GM21619 (cell line): Measurements from ENCODE around the gene RBM14.
"Not testable (repeated sequence)": the region's sequence is repeated elsewhere in the genome, so short reads cannot be mapped to it uniquely, and the experiment has no call there.

Experiments
- ATAC-seq: cut with Tn5 transposase; IDR thresholded peaks from one replicate; pipeline ENCODE4 v1.9.1; 2021; ENCODE audit not compliant: unreplicated experiment

RBM14 gene

DNA sequence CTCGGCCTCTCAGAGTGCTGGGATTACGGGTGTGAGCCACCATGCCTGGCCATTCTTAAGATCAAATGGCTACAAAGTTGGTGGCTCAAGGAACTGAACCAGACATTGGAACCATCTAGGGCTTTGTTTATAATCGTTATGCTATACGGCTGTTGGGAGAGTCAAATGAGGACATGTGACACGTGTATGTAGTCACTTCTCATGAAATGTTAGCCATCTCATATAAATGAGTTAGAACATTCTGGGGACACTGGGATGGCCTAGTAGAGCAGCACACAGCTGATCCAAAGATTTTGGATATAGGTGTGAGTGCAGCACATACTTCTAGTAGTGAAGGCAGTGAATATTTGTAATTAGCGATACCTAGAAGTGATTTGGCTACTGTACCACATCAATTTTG, 15.5 kb downstream of the RBM14 start:
- no peak for ATAC-seq

DNA sequence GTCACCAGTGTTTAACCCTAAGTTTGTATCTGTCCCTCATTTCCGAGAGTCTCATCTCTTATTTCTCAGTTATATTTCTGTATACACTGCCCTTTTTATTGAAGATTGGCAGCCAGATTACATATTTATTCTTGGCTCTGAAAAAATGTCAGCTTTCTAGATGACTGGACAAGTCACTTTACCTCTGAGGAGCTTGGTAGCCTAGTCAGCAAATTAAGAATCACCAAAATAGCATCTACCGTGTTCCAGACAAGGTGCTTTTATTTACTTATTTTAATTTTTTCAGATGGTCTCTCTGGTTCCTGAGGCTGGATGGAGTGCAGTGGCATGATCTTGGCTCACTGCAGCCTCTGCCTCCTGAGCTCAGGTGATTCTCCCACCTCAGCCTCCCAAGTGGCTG, 16.5 kb downstream of the RBM14 start:
- no peak for ATAC-seq

DNA sequence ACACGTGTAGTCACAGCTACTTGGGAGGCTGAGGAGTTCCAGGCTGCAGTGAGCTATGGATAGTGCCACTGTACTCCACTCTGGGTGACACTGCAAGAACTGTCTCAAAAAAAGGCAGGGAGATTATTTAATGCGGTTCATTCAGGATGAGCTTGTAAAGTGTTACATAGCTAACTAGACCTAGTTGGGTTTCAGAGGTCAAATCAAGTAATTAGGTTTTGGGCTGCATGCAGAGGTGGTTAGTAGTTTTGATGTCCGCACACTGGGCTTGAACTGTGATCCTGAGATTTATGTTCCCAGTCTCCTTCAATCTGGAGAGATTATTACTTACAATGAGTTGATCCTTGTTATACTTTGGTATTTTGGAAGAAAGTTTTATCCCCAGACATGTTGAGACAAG, 20.0 kb downstream of the RBM14 start:
- no peak for ATAC-seq

DNA sequence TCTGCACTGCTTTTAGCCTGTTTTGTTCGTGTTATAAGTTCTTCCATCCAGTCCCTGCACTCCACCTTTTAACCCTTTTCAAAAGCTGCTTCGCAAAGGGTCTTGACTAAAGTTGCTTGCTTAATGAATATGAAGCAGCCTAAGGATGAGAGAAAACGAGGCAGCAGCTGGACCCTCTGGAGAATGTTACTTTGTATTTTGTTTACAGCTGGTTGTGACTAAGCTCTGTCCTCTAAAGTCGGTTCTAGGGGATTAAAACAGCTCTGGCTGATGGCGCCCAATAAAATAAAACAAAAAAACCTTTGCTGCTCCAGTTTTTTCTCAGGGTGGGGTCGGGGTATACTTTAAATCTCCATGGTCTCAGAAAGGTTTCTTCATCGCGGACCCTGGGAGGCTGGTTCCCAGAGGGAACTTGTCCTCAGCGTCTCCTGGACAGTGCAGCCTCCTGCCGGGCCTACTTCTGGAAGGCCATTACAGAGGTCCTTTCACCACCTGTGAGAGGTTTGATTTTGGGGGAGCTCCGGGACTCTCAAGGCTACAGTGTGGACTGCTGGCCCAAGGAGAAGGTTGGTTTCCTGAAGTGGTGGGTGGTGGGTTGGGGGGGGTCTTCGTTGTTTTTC, 21.2 kb downstream of the RBM14 start:
- ATAC-seq: no peak

DNA sequence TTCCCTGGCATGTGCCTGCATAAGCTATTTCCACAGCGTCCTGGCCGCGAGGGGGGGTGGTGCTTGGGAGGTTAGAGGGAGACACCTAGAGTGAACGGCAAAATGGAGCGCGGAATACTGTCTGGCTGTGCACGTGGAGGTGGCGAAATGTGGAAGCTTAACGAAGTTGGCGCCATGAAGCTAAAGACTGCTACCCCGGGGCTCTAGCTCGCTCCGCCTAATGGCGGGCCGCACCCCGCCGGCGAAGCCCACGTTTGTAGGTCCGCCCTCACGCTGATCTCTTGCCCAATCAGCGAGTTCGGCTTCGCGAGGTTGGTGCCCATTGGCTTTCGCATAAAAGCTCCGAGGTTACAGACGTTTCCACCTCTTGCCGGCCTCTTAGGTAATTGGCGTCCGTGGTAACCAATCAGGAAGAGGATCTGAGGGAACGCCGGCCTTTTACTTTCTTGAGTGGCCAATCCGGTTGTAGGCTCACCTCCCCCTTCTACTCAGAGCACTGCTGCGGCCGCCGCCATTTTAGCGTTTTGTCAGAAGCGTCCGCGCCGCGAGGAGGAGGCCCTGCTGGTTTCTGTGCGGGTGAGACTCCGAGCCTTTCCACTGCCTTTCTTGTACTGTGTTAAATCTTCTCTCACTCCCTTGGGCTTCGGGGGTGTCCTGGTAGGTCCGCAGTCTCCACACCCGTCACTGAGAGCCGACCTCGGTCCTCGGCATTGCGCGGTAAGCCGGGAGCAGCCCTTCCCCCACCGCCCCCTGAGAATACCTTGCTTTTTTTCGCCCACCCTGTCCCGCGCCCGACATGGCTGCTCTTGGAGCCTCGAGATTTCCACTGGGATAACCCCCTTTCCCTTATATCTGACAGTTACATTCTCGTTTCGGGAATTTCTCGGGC, 22.0 kb downstream of the RBM14 start, which contains the start of gene RBM4:
TSS of gene RBM4 (plus strand) at position 527 of the 889 bp plus-strand sequence. CDS start 1,009 bp downstream, outside the sequence.
- peak; percentile 91 for ATAC-seq

DNA sequence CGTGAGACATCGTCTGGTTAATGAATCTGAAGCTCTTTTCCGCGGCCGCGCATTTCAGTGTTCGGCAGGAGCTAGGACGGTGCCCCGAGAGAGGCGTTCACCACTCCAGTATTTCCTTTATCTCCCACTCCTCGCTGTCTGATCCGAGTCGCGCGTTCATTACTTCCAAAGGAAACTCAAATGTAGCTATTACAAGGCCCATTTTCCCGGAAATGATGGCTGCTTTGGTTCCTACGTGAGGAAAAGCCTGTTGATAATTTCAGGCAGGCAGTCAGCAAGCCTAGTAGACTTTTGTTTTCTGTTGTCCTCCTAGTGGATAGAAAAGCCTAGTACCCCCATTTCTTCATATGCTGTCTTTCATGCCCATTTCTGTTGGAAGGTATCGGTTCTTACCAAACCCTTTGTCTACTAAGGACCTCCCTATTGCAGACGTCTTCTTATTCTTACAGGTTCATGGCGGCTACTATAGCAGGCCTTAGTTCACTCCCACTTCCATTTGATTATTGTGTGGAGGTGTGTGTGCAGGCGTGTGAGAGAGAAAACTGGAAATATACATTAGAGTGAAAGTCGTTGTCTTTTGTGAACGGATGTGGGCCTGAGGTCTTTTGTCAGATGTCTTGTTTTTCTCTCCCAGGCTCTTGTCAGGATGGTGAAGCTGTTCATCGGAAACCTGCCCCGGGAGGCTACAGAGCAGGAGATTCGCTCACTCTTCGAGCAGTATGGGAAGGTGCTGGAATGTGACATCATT, 22.8 kb downstream of the RBM14 start:
- ATAC-seq: no peak

DNA sequence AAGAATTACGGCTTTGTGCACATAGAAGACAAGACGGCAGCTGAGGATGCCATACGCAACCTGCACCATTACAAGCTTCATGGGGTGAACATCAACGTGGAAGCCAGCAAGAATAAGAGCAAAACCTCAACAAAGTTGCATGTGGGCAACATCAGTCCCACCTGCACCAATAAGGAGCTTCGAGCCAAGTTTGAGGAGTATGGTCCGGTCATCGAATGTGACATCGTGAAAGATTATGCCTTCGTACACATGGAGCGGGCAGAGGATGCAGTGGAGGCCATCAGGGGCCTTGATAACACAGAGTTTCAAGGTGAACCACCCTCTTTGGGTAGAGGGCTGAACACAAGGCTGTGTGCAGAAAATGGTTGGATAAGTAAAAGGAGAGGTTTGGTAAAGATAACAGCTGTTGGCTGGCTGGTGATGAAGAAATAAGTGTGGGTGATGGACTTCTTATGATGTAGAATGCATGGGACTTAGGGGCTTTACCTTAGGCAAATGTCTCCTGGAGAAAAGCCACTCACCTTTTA, 23.4 kb downstream of the RBM14 start:
- not testable (repeated sequence) for ATAC-seq

DNA sequence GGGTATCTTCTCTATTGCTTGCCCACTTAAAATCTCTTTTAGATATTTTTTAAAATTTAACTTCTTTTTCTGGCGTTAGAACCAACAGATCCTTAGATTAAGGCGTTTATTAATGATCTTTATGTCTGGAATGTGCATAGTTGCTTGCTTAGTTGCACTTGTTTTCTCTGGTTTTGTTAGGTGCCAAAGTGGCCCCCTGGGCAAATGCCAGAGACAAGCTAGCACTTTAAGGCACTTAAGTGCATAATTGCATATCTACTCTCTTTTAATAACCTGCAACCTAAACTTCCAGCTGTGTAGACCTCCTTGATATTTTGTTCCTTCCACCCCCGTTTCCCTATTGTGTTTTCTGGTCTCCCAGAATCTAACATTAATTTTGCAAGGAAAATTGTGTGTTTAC, 25.4 kb downstream of the RBM14 start:
- no peak for ATAC-seq

DNA sequence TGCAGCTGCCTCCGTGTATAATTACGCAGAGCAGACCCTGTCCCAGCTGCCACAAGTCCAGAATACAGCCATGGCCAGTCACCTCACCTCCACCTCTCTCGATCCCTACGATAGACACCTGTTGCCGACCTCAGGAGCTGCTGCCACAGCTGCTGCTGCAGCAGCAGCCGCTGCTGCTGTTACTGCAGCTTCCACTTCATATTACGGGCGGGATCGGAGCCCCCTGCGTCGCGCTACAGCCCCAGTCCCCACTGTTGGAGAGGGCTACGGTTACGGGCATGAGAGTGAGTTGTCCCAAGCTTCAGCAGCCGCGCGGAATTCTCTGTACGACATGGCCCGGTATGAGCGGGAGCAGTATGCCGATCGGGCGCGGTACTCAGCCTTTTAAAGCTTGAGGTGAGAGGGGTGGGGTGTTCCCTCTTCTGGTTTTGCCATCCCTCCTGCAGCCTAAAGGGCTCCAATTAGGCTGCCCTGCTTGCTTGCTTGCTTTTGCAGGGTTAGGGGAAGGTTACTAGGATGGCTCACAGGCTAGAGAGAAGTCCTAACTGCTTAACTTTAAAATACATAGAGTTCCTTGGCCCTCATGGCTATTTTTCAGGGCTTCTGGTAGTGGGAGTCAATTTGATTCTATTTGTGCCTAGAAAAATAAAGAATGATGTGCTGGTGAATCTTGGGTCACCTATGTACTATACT, 27.5 kb downstream of the RBM14 start:
- no peak for ATAC-seq

DNA sequence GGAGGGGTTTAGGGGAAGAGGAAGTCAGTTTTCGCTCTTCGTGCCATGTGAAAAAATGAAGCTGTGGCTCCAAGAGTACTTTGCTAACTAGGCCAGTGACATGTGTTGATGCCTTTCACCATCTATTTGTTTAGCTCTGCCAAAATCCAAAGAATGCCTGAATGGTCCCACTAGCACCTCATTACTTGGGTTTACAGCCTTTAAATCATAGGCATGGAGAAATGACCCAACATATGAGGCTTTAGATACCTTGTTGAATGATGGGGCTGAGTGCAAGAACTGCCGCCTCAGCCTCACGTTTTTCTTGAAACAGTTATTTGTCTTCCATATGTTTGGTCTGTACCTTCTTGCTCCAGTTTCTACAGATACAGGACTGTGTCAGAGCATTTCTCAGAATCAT, 30.4 kb downstream of the RBM14 start:
- ATAC-seq: no peak

DNA sequence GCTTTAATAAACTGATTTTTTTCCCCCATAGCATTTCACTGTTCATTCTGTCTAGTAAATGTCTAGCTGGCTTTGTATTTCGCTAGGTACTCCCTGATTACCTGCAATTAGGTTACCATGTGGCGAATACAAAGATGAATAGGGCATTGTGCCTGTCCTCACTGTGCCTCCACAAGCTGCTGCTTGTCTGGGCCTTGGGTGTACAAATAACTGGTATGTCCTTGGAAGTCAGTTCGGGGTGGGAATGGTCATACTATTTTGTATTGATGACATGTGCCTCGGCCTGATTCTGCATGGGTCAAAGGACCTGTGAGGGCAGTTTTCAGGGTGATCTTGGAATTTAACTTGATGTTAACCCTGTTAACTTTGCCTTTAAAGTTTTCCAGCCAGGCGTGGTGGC, 33.5 kb downstream of the RBM14 start:
- ATAC-seq: no peak

DNA sequence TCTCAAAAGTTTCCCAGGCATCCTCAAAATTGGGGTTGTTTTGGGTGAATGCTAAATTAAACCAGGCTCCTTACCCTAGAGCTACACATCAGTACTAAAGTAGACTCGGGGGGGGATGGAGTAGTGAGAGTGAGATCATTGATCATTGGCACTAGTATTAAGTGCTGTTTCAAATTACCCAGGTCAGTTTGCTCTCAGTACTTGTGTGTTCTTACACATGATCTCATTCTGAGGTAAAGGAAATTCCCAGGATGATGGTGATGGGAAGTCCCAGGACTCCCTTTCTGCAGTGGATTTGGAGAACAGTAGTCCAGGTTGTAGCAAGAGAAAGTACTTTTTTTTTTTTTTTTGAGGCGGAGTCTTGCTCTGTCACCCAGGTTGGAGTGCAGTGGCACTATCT, 34.6 kb downstream of the RBM14 start:
- no peak for ATAC-seq

DNA sequence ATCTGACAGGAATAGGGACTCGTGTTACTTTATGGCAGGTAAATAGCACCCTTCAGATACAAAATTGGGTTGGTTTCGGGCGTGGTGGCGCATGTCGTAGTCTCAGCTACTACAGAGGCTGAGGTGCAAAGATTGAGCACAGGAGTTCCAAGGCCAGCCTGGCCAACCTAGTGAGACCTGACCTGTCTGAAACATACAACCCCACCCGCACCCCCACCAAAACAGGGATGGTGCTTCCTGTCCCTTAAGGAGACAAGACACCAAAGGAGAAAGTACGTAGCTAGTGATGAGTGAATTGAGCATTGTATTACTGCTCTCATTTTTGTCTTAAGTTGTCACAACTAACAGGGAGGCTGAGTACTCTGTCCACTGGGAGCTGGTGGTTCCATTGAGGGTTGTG, 36.2 kb downstream of the RBM14 start:
- no peak for ATAC-seq

DNA sequence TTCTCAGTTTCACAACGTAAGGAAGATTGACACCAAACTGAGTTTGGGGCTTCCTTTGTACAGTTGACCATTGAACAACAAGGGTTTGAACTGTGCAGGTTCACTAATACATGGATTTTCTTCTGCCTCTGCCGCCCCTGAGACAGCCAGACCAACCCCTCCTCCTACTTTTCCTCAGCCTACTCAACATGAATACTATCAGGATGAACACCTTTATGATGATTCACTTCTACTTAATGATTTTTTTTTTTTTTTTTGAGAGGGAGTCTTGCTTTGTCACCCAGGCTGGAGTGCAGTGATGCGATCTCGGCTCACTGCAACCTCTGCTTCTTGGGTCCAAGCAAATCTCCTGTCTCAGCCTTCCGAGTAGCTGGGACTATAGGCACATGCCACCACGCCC, 36.7 kb downstream of the RBM14 start:
- ATAC-seq: no peak

DNA sequence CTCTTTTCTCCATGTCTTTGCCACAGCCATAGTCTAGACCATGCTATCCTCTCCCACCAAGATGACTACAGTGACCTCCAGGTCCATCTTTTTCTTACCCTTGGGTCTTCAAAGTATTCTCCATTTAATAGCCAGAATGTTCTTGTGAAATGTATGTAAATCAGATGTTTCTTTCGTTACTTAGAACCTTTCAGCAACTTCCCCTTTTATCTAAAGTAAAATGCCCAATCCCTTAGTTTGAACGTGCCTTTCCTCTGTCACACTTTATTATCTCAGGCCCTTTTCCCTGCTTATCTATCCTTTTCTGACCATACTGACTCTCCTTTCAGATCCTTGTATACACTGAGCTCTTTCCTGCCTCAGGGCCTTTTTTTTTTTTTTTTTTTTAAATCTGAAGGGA, 43.3 kb downstream of the RBM14 start:
- no peak for ATAC-seq

DNA sequence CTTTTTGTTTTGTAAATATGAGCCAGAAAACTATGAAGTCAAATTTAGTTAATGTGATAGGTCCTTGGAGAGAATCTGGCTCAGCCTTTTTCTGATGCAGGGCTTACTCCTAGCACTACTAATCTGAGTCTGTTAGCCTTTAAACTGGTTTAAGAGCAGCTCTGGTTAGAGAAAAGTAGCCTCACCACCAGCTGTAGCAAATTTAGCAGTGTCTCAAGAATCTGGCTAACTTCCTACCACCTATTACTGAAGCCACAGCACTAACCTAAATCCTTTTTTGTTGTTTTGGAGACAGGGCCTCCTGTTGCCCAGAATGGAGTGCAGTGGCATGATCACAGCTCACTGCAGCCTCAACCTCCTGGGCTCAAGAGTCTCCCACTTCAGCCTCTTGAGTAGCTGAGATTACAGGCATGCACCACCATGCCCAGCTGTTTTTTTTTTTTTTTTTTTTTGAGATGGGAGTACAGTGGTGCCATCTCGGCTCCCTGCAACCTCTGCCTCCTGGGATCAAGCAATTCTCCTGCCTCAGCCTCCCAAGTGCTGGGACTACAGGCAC, 47.4 kb downstream of the RBM14 start:
- no peak for ATAC-seq

DNA sequence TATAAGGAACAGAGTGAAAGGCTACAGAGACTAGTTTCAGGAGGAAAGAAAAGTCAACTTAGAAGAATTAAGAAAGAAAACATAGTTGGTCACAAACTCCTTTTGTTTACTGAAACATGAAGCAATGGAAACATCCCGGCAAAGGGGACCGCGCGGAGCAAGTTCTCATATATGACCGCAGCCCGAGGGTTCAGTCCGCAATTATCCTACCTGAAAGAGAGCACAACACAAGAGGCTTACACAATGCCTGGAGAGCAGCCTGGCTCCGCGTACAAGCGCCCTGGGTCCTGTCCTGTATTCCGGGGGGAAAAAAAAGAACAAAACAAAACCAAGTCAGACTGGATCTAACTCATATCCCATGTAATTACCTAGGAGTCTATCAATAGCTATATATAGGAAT, 48.9 kb downstream of the RBM14 start:
- no peak for ATAC-seq

DNA sequence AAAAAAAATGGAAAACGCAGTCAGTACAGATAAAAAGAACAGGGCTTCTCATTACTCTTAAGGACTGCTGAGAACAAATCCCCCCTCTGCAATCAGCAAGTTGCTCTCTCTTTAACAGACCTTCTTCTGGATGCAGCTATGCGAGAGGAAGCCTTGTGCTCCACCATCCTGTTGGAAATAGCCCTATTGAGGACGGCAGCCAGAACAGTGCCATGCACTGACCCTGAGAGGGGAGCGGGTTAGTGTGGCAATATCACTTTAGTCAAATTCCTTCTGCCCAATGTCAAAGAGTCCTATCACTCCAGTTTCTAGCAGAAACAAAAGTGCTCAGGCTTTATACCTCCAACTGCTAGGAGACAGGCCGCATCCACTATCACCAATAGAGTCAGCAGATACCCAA, 54.4 kb downstream of the RBM14 start:
- ATAC-seq: no peak

DNA sequence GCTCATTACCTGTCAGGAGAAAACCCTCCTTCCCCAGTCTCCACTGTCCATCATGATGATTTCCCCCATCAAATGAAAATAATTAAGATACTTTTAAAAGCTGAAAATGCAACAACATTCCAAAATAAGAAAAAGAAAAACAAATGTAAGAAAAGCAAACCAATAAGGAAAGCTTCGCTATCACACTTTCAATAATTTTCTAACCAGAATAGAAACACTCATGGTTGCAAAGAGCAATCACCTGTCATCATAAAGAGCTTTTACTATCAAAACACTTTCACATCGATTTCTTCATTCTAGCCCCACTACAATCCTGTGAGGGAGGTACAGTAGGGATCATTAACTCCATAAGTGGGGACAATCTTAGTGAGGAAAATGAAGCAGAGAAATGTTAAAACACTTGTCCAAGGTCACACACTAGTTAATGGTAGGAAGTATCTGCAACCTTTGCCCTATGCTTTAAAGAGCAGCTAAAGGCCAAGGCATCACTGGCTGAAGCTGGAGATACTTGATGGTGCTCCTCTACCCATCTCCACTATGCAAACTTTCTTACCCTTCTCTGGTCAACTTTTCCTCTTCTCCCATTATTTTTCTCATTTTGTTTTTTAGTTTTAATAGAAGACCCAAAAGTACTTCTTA, 58.7 kb downstream of the RBM14 start:
- no peak for ATAC-seq

DNA sequence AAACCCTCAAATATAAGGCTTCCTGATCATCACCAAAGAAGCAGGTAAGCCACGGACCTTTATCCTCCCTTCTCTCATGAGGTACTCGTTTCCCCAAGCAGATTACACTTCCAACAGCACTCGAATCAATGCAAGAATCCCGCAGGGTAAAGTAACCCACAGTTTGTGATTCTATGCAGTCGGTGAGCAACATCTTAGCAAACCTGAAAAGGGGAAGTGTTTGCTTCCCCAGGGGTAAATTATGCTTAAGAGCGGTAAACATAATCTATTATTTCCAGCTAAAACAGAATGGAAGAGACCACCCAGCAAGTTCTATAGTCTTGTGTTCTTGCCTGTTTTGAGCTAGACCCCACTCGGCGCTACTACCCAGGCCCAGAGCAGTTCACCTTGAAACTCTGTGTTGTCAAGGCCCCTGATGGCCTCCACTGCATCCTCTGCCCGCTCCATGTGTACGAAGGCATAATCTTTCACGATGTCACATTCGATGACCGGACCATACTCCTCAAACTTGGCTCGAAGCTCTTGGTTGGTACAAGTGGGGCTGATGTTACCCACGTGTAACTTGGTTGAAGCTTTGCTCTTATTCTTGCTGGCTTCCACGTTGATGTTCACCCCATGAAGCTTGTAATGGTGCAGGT, 60.0 kb downstream of the RBM14 start:
- ATAC-seq: no peak
